GM18867 (cell line): ENCODE results near the gene FSTL5.
"Not testable (repeated sequence)": the region's sequence is repeated elsewhere in the genome, so short reads cannot be mapped to it uniquely, and the experiment has no call there.

Source experiments
- ATAC-seq: cut with Tn5 transposase; IDR thresholded peaks from one replicate; pipeline ENCODE4 v1.9.1; 2021; ENCODE audit warnings: mild to moderate bottlenecking, moderate library complexity; ENCODE audit not compliant: unreplicated experiment

FSTL5 gene

DNA sequence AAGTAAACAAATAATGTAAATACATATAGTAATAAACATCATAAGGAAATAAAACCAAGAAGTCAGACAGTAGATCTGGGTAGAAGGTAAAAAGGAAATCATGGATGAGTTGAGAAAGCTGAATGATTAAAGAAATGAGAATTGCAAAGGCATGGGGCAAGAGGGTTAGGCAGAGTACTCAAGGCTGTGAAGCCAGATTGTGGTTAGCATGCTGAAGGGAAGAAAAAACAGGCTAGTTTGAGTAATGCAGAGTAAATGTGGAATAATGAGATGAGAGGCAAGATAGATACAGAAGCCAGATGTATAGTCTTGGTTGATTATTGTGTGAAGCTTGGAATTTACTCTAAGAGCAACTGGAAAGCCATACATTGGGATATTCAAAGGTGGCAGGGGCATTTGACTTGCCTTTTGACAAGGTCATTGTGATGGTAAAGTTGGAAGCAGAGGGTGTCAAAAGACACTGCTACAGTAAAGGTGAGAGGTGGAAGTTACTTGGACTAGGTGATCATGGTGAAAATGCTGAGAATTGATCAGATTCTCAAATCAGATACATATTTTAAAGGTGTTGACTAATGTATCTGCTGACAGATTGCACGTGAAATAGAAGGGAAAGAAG is 307.0 kb downstream of the FSTL5 start:
- no peak for ATAC-seq

DNA sequence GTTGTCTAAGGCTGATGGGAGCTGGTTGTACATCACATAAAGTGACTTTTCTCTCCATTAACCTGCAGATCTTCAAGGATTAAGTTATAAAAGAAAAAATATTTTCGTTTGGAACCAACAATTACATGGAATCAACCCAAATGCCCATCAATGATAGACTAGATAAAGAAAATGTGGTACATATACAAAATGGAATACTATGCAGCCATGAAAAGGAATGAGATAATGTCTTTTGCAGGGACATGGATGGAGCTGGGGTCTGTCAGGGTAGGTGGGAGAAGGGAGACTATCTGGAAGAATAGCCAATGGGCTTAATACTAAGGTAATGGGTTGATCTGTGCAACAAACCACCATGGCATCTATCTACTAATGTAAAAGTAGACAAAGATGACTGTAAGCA is 313.2 kb downstream of the FSTL5 start:
- no peak for ATAC-seq

DNA sequence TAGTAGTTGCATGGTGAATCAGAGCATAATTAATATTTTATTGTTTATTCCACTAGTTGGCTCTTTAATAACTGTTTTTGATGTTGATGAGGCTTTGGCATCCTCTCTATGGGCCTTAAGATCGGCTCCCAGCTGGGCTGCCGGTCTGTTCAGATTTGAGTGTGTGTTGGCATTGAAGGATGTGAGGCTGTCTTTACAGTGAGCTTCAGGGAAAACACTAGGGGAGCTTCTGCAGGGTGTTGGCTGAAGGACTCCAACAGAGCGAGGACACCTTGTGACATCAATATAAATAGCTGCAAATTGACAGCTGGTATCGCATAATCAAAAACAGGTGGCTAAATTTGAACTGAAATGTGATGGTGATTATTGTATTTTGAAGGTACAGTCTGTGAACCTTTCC is 322.0 kb downstream of the FSTL5 start:
- ATAC-seq = no peak

DNA sequence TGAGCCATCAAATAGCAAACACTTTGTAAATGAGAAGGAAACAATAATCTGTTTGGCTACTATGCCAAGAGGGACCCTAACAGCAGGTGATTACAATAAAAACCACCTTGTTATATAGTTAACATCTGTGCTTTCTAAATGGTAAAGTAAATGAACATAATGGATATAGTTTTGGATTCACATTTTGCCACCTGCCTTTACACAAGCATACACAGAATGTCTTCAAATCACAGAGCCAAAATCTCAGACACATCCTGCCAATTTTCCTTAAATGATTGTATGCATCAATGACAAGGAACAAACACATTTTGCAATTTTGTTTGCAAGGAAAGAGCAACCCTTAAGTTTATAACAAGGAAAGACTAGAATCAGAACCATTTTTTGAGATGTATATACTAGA is 334.2 kb downstream of the FSTL5 start:
- ATAC-seq = no peak

DNA sequence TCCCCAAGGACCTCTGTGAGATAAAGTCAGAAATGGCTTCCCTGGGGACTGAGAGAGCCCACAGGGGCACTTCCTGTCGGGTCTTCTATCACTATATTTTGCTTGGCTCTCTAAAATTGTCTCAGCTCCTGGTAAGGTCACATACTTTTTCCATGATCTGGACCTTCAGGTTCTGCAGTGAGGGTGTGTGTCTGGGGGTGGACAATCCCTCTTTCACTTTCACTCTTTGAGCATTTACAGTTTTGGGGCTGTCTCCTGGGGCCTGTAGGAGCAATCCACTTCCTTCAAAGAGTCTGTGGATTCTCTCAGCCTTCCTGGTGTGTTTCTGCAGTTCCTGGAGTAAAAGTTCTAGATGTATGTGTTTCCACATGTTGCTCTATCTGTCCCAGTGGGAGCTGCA is 335.7 kb downstream of the FSTL5 start:
- ATAC-seq = peak; percentile 59

DNA sequence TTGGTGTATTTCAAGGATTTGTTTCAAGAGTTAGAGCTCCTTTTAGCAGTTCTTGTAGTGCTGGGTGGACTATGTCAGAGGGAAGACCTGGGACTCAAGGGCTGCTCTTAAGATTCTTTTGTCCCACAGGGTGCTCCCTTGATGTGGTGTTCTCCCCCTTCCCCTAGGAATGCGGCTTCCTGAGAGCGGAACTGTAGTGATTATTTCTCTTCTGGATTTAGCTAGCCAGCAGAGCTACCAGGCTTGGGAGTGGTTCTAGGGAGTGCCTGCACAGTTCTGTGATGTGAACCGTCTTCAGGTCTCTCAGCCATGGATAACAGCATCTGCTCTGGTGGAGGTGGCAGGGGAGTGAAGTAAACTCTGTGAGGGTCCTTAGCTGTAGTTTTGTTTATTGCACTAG is 336.8 kb downstream of the FSTL5 start:
- ATAC-seq = no peak

DNA sequence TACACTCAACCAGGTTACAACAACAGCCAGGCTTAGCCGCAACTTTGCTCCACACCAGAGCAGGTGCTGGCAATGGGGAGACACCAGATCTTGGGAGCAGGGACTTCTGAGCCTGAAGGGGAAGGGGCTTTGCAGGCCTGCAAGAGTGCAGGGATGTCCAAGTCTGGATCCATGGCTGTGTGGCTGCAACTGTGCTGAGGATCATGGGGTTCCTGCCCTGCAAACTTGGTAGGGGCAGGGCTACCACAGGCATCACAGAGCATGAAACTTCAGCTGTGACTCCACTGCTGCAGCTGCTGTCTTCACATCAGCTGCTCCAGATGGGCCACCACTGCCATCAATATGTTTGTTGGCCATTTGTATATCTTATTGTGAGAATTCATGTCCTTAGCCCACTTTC is 340.4 kb downstream of the FSTL5 start:
- ATAC-seq = no peak

DNA sequence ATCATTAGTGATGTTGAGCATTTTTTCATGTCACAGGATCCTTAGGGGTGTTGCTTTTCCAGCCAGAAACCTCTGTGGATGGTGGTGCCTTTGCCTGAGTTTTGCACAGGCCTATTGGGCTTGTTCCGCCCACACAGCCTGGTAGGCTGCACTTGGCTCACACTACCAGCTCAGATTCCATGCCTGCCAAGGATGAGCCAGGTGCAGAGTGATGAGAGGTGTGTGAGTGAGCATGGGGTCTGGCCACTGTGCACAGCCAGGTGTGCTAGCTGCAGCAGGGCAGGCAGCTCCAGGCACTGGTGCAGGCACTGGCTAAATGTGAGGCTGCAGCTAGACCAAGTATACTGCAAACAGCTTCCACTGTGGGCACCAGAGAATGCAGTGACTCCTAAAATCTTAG is 341.6 kb downstream of the FSTL5 start:
- ATAC-seq = no peak

DNA sequence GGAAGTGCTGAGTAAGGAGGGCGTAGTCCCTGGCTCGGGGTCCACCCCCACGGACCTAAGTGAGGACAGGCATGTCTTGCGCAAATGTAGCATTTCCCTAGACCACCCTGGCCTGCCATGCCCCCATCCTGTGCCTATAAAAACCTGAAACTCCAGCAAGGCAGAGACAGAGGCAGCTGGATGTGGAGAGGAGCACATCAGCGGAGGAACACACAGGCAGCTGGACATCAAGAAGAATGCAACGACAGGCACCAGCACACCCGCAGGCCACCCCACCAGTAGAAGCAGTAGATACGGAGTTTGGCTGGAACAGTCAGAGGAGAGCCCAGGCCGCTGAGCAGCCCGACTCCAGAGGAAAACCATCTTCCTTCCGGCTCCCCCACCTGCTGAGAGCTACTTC is 345.9 kb downstream of the FSTL5 start:
- ATAC-seq = no peak

DNA sequence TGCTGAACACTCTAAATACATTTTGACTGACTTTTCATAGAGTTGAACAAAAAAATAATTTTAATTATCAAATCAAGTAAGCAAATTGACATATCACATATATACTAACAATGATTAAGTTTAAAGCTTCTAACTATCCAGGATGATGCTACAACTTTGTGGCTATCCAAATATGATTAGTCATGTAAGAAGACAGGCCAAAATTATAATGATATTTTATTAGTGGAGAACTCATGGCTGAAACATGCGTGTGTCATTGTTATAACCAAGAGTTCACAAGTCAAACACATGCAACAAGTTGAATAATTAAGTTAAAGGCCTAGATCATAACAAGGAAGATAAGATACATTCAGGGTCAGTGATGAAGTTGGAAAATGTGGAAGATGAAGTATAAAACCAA is 346.8 kb downstream of the FSTL5 start:
- no peak for ATAC-seq

DNA sequence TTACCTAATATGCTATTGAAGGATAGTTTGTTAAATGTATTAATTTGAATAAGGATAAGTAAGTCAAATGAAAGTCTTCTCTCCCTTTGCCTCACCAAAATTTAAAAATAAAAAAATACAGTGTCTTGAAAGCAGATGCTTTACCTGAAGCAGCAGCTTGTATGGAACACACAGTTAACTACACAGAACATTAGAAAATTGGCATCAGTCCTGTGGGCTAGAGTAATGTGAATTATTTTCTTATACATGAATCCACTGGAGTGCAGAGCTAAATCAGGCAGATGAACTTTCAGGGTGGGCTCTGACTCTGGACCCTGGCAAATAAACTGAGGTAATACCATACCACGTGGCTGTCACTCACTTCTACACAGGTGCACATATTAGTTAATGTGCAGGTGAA is 348.0 kb downstream of the FSTL5 start:
- ATAC-seq = no peak

DNA sequence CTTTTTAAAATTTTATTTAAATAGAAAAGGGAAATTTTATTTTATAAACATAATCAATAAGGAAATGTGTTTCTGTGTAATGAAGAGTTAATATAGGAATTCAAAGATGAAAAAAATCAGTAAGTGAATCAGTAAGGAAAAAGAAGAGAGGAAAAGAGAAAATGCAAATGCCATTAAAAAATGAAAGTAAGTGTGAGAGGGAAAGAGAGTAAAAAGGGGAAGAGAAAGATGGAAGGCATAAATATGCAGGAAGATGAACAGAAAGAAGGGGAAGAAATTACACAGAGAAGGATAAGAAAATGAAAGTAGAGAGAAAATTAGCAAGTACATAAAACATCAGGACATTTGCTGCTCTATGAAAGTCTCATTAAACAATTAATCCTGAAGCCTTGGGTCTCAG is 349.9 kb downstream of the FSTL5 start:
- no peak for ATAC-seq

DNA sequence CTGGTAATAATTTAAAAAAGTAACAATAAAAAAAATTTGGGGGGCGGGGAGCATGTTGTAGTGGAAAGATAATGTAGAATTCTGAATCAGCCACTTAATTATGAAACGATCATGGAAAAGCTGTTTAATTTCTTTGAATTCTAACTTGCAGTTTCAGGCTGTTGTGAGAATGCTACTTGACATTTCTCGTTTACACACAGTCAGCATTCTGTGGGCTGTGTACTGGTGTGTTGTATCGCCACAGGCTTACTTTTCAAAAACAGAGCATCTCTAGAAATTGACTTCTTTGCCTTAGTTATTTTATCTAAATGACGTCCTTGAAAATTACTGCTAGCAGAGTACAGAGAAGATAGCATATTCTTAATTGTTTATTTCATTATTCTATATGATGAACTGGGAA is 350.4 kb downstream of the FSTL5 start:
- no peak for ATAC-seq

DNA sequence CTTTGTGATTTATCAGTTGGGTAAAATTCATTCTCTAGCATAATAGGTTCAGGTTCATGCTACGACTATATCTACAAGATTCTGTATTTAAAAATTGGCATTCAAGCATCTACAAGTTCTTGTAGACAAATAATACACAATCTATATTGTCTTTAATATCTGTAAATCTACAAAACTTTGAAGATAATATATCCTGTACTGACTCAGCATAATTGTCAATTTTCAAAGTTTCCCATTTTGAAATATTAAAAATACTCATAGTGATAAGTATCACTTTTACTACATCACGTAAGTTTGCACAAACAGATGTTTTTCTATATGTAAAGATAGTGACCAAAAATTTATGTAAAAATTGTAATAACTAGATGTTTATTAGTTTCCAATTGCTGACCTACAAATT is 360.6 kb downstream of the FSTL5 start:
- no peak for ATAC-seq

DNA sequence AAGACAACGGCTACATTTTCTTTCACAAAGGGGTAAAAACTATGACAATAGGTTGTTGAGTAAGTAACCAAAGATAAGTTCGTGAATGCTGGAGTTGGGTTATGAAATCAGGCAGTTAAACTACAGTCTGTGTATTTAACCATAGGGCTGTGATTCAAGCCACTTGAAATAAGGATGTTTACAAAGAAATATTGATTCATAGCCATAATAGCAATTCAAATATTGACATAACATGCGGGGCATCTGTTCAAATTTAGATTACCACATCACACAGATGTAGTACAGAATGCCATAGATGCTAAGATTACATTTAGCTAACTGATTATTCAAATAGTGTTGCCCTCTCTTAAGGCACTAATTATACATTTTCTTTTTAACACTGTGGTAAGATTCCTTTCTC is 364.1 kb downstream of the FSTL5 start:
- ATAC-seq = no peak

DNA sequence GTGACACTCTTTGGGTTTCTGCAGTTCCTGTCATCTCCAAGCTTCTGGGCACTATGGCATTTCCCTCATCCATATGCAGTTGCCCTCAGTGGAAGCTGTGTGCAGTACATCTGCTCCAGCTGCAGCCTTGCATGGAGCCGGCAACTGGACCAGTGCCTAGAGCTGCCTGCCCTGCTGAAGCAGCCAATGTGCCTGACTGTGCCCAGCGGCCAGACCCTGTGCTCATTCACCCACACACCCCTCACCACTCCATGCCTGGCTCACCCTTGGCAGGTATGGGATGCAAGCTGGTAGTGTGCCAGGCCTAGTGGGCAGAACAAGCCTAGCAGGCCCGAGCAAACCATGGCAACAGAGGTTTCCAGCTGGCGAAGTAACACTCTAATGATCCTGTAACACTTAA is 370.8 kb downstream of the FSTL5 start:
- no peak for ATAC-seq

DNA sequence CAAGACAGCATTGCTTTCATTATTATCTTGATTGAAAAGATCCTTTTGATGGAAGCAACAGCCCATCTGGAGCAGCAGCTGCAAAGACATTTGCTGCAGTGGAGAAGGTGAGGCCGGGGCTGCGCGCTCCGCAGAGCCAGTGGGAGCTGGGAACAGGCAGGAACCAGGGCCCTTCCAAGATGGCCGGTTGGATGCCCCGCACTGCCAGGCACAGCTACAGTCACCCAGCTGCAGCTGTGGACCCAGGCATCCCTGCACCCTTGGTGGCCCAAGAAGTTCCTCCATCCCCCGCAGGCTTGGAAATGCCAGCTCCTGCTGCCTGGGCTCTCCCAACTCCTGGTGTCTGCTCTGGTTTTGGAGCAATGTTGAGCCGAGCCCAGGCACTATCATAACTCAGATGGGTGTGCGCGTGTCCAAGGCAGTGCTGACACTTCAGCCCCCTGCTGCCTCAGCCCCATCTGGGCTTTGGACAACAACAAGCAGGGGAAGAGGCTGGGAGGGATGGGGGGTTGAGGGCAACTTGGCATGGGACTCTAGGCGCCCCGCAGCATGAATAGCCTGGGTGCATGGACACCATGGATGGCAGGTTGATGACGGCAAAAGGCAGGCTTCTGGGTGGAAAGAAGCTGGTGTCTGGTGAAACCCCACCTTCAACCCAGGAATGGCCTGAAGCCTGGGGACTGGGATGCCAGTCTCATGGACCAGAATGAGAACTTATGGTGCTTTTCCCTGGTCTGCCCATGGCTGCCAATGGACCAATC is 371.8 kb downstream of the FSTL5 start:
- ATAC-seq = no peak

DNA sequence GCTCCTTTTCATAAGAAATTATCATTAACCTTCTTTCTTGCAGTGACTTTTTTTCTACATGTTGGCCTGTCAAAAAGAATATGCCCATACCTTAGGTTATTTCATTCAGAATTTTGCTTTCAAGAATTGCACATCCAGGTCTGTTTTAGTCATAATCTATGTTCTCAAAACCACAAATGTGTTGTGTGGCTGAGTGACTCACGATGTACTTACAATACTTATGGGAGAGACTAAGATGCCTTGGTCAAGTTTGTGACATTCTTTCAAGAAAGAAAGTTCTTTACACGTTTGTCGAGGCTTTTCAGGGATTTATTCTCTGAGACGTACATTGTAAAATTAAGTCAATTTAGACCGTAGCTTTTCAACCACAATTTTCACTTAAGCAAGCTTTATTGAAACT is 396.7 kb downstream of the FSTL5 start:
- ATAC-seq = peak; percentile 67

DNA sequence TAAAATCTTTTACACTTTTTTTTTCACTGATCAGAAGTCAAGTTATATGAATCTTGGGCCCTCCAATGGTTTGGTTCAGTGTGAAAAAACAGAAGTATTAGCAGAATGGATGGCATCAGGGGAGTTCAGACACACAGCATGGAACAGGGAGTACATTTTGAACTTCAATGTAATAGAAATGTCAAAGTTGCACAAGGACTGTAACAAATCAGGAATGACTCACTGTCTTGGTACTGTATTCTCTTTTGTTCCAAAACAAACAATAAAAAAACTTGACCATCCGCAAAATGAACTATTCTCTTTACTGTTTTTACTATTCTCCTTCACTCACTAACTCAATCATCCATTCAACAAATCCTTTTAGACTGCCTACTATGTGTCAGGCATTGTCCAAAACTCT is 401.0 kb downstream of the FSTL5 start:
- ATAC-seq = no peak

DNA sequence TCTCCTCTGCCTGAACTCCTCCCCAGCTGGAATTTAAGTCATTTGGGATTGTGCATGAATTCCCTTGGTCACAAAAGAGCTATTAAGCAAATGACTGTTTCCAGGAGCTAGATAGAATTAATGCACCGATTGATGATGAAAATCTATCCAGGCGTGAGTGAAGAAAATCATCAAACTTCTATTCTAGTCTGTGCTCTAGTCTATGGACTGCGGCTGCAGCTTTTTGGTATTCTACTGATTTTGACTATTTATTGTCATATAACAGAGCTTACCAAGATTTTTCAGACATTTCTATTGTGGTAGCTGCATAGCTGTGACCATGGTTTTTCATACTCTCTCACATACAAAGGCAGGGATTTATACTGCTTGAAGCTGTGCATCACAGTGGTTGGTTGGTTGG is 403.8 kb downstream of the FSTL5 start:
- no peak for ATAC-seq

DNA sequence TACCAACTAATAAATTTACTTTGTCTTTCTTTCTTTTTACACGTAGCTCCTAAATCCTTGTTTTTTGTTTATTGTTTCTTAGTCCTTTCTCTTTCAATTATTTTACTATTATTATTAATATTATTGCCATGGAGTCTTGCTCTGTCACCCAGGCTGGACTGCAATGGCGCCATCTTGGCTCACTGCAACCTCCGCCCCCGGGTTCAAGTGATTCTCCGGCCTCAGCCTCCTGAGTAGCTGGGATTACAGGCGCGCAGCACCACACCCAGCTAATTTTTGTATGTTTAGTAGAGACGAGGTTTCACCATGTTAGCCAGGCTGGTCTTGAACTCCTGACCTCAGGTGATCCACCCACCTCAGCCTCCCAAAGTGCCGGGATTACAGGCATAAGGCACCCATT is 405.4 kb downstream of the FSTL5 start:
- not testable (repeated sequence) for ATAC-seq

DNA sequence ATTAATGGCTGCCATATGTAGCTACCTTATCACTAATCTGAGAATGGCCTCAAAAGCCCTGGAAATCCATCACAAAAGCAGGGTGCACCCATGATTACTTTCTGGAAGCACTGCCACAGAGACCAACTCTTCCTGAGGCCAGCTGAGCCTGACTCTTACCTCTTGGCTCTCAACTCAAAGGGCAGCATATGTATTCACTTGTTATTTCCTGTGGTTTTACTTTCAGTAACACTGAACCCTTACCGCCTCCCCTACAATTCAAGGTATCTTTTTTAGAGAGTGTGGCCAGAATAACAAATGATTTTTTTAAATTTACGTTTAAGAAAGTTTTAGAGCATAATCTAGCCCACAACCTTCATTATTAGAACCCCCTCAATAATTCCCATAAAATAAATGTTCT is 434.9 kb downstream of the FSTL5 start:
- ATAC-seq = peak; percentile 80

DNA sequence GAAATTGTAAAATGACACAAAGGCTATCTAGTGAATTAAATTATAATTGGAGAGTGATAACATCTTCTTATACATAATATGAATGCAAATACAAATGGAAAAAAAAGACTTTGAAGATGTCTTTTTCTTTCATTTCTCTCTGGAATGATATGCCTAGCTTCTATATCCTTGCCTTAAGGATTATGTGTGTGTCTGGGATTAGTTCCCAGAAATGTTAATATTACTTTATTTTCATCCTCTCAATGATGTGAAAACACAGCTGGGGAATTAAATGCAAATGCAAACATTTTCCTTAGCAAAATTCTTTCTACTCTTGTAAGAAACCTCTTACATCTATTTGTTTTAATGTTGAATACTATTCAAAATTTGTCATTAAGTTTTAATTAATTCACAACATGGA is 441.9 kb downstream of the FSTL5 start:
- no peak for ATAC-seq
